Fibroblast of skin of left biceps (primary cell): ENCODE results near the gene PLCB2.

Experiments used
- DNase-seq, 2 experiments: peaks; one replicate each; pipeline ENCODE4 v3.0.0-alpha.2; 2013; ENCODE audit warnings: low read depth in 2 of 2

The PLCB2 gene

DNA sequence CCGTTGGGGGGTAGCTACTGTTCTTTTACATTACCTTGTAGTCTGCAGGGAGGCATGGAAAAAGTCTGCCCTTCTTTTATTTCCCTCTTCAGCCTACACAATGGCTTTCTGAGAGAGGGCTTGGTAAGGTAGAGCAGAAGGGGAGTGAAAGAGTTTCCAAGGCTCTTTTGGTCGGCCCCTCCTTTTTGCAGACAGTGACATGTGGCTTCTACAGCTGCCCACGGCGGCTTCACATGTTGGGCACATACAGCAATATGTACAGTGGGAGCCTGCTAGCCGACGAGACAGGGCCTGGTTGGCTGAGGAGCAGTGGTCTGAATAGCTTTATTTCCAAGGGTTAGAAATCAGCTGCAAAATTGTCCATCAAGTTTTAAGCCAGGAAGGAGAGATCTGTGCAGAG, 19.7 kb upstream of the PLCB2 start:
- DNase-seq, result no peak

DNA sequence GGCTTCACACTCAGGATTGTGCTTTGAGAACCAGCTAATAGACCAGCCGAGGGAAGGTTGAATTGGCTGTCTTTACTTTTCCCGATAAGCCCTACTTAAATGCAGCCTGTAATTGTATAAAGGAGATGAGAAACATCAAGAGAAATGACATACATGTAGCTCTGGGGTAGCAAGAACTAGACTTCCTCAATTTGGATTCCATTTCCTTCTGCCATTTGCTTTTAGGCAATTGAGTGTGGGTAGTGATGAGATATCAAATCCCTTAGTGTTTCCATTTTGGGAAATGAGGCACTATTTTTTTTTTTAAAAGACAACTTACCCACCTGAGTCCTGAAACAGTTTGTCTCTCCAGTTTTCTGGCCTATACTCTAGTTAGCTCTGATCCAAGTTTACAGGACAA, 18.0 kb upstream of the PLCB2 start:
- DNase-seq, result no peak

DNA sequence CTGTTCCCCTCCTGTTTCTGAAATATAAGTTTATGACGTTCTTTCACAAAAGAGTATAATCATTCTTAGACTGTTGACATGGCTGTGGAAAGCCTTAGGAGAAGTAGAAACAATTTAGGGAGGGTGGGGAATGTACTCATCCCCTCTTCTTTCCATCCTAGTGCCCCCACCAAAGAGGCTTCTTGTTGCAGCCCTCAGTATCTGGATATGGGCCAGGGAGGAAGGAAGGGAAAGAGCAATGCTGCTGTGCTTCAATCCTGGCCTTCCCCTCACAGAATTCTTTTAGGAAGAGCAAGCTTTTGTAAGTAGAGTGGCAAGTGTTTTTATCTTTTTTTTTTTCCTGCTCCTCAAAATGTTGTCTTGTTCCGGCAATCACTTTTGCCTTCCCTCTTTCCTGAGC, 17.5 kb upstream of the PLCB2 start:
- DNase-seq, result no peak

DNA sequence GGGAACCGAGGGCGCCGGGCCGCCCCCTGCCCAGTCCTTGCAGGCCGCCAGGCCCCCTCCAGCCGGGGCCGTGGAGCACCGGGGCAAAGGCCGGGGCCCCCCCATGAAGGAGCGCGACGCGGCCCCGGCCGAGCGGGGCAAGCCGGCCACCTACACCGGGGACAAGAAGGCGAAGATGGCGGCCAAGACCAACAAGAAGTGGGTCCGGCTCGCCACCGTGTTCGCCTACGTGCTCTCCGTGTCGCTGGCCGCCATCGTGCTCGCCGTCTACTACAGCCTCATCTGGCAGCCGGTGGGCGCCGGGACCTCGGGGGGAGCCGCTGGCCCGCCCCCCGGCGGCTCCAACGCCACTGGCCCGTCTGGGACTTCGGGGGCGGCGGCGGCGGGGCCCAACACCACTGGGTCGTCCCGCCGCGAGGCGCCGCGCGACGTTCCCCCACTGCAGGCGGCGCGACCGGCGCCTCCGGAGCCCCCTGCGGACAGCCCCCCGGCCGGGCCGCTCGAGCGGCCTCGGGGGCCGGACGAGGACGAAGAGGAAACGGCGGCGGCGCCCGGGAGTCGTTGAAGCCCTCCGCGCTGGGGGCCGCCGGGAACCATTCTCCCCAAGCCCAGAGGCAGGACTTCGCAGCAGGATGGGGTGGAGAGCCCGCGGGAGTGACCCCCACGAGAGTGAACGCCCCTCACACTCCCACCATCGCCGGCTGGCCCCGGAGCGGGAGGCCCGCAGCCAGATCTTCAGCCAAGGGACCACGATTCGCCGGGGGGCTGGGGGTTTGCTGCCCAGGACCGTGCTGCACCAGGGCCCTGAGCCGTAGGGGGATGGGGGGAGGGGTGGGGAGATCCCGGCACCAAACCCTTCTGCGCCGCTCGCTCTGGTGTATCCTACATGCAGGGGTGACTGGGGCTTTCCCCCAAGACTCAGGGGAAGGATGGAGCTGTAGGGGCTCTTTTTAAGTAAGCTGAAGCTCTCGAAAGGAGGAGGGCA, 16.5 kb upstream of the PLCB2 start:
- no peak for DNase-seq

DNA sequence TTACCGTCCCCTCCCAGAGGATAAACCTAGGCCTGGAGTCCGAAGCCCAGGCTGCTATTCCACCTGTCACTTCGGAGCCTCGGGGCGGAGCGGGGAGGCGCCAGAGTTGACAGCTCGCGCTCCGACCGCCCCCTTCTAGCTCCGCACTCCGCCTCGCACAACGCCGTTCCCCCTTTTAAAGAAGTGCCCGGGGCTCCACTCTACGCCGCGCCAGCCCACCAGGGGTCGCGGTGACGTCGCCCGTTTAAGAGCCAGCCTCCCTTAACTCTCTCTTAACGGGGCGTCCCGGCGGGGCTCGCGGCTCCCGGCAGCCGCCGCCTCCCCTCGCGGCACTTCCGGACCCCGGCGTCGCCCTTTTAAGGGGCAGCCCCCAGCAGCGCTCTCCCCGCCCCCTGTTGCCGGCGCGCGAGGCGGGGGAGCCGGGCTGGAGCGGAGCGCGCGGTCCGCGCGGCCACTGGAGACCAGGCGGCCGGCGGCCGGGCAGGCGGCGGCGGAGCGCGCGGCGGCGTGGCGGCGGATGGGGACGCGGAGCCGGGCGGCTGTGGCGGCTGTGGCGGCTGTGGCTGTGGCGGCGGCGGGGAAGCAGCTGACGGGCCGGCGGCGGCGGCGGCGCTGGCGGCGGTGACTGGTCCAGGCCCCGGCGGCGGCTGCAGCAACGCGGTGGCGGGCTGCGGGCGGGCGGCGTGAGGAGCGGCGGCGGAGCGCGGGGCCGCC, 15.7 kb upstream of the PLCB2 start, which contains the start of gene INAFM2:
TSS of gene INAFM2 (plus strand) at position 454 of the 714 bp plus-strand sequence. CDS start 364 bp downstream, outside the sequence.
- peak; percentile 90 to 91 for DNase-seq

DNA sequence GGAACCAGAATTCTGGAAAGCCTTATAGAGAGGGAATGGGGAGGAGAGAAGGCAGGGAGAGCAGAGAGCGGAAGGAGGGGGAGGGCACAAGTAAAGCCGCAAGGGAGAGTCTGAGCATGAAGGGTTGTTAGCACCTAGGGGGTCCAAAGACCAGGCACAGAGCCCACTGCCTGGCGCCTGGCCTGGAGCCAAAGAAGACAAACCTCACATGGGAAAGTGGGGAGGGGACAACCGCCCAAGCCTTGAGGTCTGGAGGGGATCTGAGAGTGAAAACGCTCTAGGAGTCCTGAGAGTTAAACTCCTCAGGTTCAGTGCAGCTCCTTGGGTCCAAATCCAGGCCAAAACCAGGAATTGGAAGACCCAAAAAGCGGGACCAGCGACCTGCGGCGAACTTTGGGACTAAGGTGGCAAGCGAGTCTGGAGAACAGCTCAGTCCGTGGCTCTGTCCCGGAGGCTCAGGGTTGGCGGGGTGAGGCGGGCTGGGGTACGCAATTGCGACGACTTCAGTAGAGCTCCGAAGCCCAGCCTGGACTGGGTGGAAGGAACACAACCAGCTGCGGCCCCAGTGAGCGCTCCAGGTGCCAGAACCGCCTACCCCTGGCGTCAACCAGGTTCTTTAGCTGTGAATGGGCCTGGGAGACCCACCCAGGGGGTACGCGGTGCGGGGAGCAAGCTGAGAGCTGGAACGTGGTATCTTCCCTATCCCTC, 14.9 kb upstream of the PLCB2 start:
- DNase-seq, result no peak

DNA sequence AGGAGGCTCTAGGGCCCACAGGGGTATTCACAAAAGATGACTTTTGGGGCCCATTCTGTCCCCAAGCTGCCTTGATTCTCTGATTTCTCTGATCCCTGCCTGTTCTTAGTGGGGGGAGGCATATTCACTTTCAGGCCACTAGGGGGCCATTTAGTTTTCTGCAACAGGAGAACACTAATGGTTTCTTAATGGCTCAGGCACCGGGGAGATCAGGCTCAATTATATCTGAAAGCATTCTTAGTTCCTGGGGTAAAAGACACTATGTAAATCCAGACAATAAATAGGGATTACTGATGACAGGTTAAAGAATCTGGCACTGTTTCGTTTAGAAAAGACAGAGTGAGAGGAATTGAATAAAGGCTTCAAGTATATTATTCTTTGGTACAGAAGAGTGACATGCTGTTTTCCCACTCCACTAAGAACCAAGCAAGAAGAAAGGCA, 13.2 kb upstream of the PLCB2 start:
- no peak for DNase-seq

DNA sequence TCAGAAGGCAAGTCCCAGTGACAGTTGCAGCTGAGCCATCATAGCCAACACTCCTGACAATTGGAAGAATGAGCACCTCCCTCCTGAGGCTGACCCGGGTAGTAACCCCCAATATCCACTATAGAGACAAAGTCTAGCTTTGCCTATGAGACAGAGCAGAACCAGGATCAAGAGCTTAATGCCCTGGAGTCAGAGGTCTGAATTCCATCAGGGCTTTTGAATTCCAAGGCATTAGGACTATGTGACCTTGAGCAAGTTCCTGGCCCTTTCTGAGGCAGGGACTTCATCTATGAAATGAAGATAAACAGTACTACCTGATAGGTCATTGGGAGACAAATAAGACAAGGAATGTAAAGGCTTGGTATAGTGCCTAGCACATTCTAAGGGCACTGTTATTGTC, 12.7 kb upstream of the PLCB2 start:
- DNase-seq, result no peak

DNA sequence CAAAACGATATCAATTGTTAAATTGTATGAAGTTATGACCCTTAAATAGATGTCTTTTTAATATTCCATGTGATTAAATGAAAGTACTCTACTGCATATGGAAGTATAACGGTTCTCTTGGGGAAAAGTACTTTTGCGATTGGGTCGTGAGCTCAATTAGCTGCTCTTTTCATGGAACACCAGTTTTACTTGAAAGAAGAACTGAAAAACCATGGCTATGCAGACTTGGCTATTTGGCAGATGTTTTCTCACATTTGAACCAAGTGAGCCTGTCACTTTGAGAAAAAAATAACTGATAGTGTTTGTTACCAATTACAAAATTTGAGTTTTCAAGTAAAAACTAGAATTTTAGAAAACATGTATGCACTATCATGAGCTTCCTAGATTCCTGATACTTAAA, 9.8 kb upstream of the PLCB2 start:
- no peak for DNase-seq

DNA sequence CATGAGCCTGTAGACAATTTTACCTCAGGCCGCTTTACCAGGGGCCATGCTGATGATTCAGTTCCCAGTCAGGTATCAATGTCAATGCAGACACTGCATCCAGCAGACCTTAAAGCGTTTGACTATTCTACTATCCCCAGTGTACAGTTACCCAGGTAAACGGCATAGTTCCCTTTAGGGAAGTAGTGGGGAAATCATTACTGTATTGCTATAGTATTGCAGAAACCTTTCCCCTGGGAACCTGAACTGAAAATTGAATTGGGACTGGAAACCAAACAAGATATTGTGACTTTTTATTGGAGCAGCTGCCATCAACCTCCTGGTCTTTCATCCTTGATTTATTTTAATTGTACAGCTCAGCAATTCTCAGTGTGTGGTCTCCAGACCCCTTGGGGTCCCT, 9.2 kb upstream of the PLCB2 start:
- no peak for DNase-seq

DNA sequence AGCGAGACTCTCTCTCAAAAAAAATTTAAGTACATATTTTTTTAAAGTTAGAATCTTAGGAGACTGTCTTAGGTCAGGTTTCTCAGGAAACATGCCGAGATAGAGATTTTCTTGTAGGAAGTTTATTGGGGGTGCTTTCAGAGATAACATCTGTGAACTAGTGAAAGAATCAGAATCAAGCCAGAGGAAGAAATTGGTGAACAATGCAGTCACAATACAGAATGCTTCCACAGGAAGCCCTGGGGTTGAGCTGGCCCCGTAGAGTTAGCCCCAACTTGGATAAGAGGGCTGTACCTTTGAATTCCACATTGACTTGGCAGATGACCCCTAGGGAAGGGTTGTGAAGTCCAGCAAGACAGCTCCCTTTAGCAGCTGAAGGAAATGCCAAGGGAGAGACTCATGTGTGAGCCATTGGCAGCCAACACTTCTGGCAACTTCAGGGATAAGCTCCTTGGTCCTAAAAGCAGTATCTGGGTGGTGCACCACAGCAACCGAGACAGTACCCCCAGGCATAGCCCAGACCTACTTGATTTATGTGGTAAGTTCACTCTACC, 7.1 kb upstream of the PLCB2 start:
- no peak for DNase-seq

DNA sequence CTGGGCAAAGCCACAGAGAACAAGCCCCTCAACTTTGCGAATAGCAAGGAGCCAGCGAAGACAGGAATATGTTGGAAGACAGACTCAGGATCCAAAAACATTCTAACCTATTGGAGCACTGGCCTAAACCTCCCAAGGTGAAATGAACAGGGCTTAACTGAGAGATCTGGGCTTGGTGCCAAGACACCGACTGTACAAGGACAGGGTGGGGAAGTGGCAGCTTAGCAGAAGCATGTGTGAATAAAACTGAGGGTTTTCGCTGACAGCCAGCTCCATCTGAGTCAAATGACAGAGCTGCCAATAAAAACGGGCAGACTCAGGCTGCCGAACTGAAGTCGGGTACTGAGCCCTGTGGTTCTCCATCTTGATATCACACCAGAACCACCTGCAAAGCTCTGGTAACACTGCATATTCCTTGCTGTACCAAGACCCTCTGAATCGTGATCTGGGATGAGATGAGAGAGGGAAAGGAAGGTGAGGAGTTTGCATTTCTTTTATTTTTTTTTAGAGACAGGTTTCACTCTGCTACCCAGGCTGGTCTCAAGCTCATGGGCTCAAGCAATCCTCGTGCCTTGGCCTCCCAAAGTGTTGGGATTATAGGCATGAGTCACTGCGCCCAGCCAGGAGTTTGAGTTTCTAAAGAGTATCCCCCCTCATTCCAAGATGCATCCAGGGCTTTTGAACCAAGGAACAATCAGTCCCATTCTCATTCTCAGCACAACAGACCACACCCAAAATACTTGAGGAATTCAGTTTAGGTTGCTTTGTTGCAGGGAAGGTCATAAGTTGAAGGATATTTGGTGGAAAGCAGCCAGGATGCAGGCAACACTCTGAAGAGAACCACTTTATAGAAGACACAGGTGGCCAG, 6.0 kb upstream of the PLCB2 start:
- no peak for DNase-seq

DNA sequence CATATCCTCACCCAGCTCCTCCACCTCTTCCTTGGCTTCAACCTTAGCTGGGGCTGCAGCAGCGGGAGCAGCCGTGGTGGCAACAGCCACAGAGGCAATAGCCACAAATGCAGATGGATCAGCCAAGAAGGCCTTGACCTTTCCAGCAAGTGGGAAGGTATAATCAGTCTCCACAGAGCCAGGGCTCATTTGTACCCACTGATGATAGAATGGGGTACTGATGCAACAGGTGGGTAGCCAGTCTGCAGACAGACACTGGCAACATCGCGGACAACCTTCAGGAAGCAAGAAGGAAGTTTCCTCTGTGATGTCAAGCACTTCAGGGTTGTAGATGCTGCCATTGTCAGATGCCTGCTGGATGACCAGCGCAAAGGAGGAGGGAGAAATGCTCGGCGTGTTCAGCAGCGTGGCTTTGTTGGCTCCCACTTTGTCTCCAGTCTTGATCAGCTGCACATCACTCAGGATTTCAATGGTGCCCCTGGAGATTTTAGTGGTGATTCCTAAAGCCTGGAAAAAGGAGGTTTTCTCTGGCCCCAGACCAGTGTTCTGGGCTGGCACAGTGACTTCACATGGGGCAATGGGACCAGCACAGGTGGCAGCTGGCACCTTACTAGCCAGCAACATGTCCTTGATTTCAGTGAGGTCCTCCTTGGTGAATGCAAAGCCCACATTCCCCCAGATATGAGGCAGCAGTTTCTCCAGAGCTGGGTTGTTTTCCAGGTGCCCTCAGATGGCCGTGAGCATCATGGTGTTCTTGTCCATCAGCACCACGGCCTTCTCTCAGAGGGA, 4.8 kb upstream of the PLCB2 start:
- no peak for DNase-seq

DNA sequence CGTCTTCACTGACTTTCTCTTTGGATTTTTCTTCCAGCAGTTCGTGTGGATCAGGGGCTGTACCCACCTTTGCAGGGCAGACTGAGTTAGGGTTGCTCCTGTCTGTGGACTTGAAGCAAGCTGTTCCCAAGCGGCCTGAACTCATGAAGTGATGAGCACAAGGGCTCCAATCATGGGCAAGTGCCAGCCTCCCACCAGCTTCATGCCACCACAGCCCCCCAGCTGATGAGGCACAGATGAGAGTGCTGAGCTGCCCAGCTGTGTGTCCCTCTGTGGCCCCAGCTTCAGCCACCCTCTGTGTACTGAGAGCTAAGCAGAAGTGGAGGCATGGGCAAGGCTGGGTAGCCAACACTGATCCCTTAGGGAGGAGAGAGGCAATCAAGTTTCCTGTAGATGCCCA, 3.3 kb upstream of the PLCB2 start:
- DNase-seq, result no peak

DNA sequence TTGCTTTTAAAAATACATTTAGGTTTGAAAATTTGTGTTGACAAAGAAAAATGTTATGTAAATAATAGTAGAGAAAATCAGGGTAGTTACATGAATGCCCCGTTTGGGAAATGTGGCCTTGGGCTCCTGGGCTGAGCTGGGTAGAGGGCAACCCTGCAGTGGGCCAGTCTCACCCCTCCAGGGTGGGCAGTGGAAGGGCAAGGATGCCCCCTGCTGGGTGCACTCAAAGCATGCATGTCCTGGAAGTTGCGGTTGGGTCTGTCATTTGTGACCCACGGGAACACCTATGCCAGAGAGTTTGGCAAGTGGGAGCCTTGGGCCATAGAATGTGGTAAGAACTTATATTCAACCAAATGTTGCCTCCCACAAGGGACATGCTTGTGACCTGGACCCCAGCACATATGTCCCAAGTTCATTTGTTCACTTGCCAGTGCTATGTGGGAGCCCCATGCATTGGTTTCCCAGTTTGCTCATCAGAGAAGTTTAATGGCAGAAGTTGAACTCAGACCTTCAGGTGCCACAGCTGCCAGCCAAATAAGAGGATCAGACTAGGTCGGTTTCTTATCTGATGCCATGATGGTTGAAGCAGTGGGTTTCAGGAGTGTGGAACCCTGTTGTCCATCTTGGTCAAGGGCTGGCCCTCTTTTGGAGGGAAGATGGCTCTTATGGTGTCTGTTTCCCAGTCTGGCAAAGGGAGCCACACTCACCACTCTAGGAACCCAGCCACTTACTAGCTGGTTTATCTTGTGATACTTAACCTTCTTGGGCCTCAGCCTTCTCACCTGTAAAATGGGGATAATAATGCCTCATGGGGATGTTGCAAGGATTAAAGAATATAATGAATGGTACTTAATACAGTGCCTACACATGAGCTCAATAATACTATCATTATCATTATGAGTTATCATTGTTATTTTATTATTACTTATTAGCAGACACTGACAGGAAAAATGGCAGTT, 2.5 kb upstream of the PLCB2 start:
- DNase-seq, result no peak

DNA sequence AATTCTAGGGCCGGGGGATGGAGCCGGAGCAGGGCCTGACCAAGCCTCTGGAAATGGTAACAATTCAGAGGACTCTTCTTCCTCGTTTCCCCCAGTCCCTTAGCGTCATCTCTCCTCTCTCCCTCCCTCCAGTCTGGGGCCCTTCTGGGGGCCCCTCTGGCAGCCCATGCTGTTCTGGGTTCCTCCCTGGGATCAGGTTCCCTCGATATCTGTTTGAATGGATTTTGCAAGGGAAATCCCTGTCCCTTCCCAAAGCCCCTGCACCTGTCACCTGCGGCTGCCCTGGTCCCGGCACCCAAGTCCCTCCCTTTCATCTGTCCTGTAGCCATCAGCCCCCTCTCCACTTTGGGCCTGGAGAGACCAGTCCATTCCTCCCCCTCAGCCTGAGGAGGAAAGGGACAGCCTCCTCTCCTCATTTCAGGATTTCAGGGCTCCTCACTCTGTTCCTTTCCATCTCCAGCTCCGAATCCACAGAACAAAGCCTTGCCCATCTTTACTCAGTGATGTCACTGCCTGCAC, 1.7 kb upstream of the PLCB2 start:
- DNase-seq, result no peak

DNA sequence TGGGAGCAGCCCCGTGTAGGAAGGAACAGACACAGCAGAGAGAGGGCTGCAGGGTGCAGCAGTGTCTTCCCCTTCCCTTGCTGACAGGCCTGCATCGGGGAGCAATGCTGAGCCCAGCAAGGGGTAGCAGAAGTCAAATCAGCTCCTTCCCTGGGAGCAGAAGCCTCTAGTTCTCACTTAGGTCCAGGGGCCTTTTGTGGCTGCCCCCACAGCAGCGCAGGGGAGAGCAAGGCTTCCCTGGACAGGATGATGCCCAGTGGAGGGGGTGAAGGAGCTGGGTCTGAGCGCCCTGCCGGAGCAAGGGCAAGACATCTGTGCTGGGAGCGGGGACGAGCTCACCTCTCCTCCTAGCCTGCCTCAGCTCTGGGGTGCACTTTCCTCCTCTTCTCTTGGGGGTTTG, 827 bp downstream of the PLCB2 start:
- DNase-seq, result no peak

DNA sequence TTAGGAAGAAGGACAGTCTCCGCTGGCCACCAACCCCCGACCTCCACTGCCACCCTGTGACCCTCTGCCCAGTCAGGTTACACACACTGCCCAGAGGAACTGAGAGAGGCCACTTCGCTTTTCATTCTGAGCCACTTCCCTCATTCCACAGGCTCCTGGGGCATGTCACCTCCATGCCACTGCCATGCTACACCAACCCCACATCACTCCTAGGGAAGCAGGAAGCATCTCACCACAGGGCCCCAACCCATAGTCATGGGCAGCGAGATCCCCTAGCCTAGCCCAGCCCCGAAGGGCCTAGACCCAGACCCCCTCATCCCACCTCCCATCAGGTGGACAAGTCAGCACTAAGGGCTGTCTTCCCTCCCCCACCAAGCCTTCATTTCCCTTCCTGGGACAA, 1.4 kb downstream of the PLCB2 start:
- DNase-seq, result no peak

DNA sequence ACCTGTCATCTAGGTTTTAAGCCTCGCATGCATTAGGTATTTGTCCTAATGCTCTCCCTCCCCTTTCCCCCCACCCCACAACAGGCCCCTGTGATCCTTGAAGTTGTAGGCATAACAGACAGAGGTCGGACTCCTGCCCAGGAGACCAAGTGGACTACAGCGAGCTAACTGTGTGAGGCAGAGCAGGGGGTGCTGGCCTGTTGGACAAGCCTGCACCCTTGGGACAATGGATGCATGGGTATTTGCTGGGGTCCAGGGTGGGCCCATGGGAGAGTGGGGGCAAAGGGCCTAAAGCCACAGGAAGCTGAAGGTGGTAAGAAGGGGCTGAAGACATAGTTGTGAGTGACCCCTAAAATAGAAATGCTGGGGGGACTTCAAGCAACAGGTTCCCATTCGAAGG, 2.5 kb downstream of the PLCB2 start:
- DNase-seq, result no peak
